ENCODE data around the gene SUN2. TPM values are rescaled to one million over a fixed set of nuclear protein-coding genes. Genes with fewer than 3 reads are reported as not detected.

Gene SUN2
- total and polyA plus RNA-seq, 2 of the 4 experiments (the other 2 are of a cell fraction): 27.8 to 50.0 TPM

DNA sequence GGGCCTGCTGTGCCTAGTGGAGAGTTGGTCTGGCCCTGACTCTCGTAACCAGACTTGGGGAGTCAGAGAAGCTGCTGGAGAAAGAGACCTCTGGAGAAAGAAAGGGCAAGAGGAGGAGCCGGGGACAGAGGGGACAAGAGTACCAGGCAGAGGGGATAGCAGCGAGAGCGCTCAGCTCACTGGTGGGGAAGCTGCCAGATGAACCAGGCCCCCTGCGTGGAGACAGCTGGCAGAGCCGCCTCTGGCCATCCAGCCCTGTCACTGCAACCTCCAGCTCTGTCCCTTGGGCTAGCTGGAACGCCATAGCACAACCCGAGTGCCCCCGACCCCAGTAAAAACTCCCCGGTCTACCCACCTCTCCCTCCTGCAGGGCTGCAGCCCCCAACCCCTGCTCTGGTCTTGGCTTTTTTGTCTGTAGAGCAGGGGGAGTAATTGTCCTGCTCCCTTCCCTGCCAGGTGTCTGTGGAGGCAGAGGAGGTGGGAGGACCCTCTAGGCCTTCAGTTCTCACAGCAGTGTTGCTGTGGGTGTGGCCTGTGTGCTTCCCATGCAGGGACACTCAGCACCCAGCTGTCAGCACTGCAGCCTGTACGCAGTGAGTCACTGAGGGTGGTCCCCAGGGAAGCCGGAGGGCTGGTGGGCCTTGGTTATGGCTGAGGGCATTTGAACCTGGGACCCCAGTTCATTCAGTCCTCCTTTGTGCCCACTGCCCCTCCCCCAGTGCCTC, 4.8 kb upstream of the SUN2 start:
- CTCF ChIA-PET: no interaction called here
- Histone ChIP-seq H3K18ac (ENCODE audit: low read depth, low read length) (no peak overlapping the region), H3K4me1 (ENCODE audit: control insufficient read depth, insufficient read depth, low read length) (peaks cover 3% of the 10 kb centered on the region), H2BK15ac (ENCODE audit: low read depth, low read length) (no peak overlapping the region), H3K56ac (ENCODE audit: extremely low read depth, insufficient read depth, low read length) (no peak overlapping the region), H3K27me3 (ENCODE audit: control insufficient read depth, insufficient read depth, low read length) (no peaks in the 10 kb centered on the region), H3K4me2 (ENCODE audit: low read depth, low read length) (no peak overlapping the region), H2AFZ (replicated peaks; ENCODE audit: low read length, poor library complexity) (no peak overlapping the region), H2BK20ac (ENCODE audit: low read depth, low read length) (no peak overlapping the region; the same call in 1 of the 2 replicates), H4K8ac (ENCODE audit: low read depth in 2 of 2, low read length in 2 of 2) (no peak overlapping the region), H3K4ac (ENCODE audit: low read depth, low read length) (no peak overlapping the region), H2AK5ac (ENCODE audit: low read depth, low read length) (no peak overlapping the region), H3K9me1 (ENCODE audit: insufficient read depth, low read length) (peaks cover 18% of the 10 kb centered on the region), H2BK120ac (ENCODE audit: low read depth, low read length) (no peak overlapping the region), H3K9ac (ENCODE audit: low read depth, low read length) (no peak overlapping the region), H3K23ac (ENCODE audit: low read depth, low read length) (no peak overlapping the region), H2AK9ac (replicated peaks; ENCODE audit: low read depth, low read length, poor library complexity) (no peak overlapping the region), H3K36me3 (ENCODE audit: control insufficient read depth, insufficient read depth, low read length) (no peaks in the 10 kb centered on the region), H3K9me3 (ENCODE audit: control insufficient read depth, insufficient read depth, low read length) (no peaks in the 10 kb centered on the region), H3K14ac (replicated peaks; ENCODE audit: low read depth, low read length) (no peak overlapping the region), H4K91ac (ENCODE audit: insufficient read depth, low read depth, low read length) (no peak overlapping the region), H4K20me1 (ENCODE audit: insufficient read depth, low read length) (no peaks in the 10 kb centered on the region), H2BK5ac (ENCODE audit: low read depth, low read length, poor library complexity, severe bottlenecking) (no peak overlapping the region), H3K79me1 (ENCODE audit: low read depth in 1 of 2, low read length in 2 of 2) (peaks cover 0 to 16% of the 10 kb centered on the region in 2 experiments; a peak in 2 of 4 replicates), H4K5ac (ENCODE audit: low read depth, low read length) (no peak overlapping the region), H3K4me3 (ENCODE audit: insufficient read depth, low read depth, low read length) (no peak overlapping the region), H3K27ac (ENCODE audit: insufficient read depth, low read length) (no peak overlapping the region)
- no TSS peak for BruUV-seq (replicated peaks)
- TF ChIP-seq, protein P1, sequence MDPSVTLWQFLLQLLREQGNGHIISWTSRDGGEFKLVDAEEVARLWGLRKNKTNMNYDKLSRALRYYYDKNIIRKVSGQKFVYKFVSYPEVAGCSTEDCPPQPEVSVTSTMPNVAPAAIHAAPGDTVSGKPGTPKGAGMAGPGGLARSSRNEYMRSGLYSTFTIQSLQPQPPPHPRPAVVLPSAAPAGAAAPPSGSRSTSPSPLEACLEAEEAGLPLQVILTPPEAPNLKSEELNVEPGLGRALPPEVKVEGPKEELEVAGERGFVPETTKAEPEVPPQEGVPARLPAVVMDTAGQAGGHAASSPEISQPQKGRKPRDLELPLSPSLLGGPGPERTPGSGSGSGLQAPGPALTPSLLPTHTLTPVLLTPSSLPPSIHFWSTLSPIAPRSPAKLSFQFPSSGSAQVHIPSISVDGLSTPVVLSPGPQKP (IDR thresholded peaks at IDR 0.05; ENCODE audit: borderline replicate concordance, low read depth, low read length): no peak
- TF ChIP-seq RCOR1 (IDR thresholded peaks at IDR 0.05; ENCODE audit: insufficient replicate concordance, low read length) (no peak), CEBPB (IDR thresholded peaks at IDR 0.05; ENCODE audit: low read depth, low read length) (no peak), POLR2A (IDR thresholded peaks at IDR 0.05; ENCODE audit: low read depth, low read length) (no peak), SMC3 (IDR thresholded peaks at IDR 0.05; ENCODE audit: low read depth, low read length) (no peak), BHLHE40 (IDR thresholded peaks at IDR 0.05; ENCODE audit: low read depth, low read length) (no peak), NFE2L2 (IDR thresholded peaks at IDR 0.05; ENCODE audit: low read depth, low read length) (no peak), RFX5 (IDR thresholded peaks at IDR 0.05; ENCODE audit: low read depth, low read length) (no peak), MAZ (IDR thresholded peaks at IDR 0.05; ENCODE audit: borderline replicate concordance, low read depth, low read length) (no peak), FOS (IDR thresholded peaks at IDR 0.05; ENCODE audit: low read depth, low read length) (no peak), MAFK (IDR thresholded peaks at IDR 0.05; ENCODE audit: low read depth, low read length) (no peak)
- TF ChIP-seq, protein P2, sequence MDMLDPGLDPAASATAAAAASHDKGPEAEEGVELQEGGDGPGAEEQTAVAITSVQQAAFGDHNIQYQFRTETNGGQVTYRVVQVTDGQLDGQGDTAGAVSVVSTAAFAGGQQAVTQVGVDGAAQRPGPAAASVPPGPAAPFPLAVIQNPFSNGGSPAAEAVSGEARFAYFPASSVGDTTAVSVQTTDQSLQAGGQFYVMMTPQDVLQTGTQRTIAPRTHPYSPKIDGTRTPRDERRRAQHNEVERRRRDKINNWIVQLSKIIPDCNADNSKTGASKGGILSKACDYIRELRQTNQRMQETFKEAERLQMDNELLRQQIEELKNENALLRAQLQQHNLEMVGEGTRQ (IDR thresholded peaks at IDR 0.05; ENCODE audit: low read depth, low read length): no peak
- dilution Hi-C loops (cut with HindIII; ENCODE audit: low sequenced_read_pairs, unreplicated experiment) (no loop called here), in situ Hi-C loops (cut with MboI; ENCODE audit: low sequenced_read_pairs) (loop anchor here (10.0 kb wide), 1 partner anchor 244 kb away; no protein-coding TSS in a partner anchor), intact Hi-C loops (cut with micrococcal nuclease) (loop anchor here (10.0 kb wide), 1 partner anchor 554 kb away; the partner anchor contains the start of gene RPL3)
- 69% methylated on average over 5 of the region's 12 CpGs; no CpG with 5 or more reads in 1 of the 2 experiments for WGBS, 2 experiments (ENCODE audit: extremely low coverage in 2 of 2, insufficient read length in 1 of 2)
- ATAC-seq (ENCODE audit: low read depth): no peak
- DNase-seq: peak; percentile 43
- POLR2A ChIA-PET (ENCODE audit: unreplicated experiment): no interaction called here
